Spleen (tissue), 7 donors: ENCODE data around the gene VTI1B.
A peak's percentile ranks its signal among the peaks of the same experiment; 100 is the strongest.

ENCODE experiments used
- POLR2A ChIP-seq, 3 donors: fragments of 450-650 bp; IDR thresholded peaks; one replicate each; pipeline ENCODE4 v1.5.1; 2017; ENCODE audit warnings: antibody characterized with exemption in 3 of 3, mild to moderate bottlenecking in 1 of 3
- POLR2AphosphoS5 ChIP-seq, 3 donors: sonication (generic); formaldehyde crosslinking; IDR thresholded peaks; one replicate each; pipeline ENCODE4 v1.5.1; 2017; ENCODE audit warnings: antibody characterized with exemption in 3 of 3
- TF ChIP-seq, protein P1 (sequence below), 11 experiments: fragments of 200-600 bp in 7 of 11; fragments of 450-650 bp in 4 of 11; sonication (generic) in 4 of 11; IDR thresholded peaks in 8 of 11; conservative IDR thresholded peaks in 3 of 11; 1 replicate in 7 of 11; 2 replicates in 4 of 11; pipeline versions ENCODE4 v1.4.0 to v1.8.0; 2016 to 2021; ENCODE audit warnings: antibody characterized with exemption in 11 of 11, inconsistent platforms in 4 of 11, mild to moderate bottlenecking in 1 of 11
- donor health status: DM: no; HTN: no; CAD: no; lungs with moderate emphysema.
- donor health status: DM: no; HTN: no; CAD: no.
- donor health status: DM: no; HTN: no; CAD: no.

DNA sequence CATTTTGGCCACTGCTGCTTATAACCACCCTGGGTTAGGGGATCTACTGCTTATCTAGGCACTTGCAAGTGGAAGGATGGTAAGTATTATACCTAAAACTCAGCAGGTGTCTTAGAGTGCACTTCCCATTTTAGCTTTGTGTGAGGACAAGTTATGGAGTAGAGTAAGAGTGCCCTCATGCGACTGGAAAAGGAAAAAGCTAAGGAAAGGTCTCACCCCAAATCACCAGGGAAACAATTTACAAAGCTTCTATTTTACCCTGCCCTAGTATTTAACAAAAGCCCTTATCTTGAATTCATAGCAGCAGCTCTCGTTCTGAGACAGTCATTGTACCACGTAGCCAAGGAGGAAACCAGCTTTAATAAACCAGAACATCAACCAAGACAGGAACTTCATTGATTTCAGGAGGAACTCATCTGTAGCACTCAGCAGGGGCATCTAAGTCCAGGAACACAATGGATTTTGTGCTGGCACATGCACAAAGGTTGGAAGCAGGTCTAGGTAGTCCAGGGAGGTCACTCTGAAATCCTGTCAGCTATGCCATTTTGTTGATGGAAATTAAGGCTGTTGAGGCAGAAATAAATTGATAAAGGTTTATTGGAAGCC lies 30.2 kb upstream of the VTI1B start:
- TF ChIP-seq, protein P1, sequence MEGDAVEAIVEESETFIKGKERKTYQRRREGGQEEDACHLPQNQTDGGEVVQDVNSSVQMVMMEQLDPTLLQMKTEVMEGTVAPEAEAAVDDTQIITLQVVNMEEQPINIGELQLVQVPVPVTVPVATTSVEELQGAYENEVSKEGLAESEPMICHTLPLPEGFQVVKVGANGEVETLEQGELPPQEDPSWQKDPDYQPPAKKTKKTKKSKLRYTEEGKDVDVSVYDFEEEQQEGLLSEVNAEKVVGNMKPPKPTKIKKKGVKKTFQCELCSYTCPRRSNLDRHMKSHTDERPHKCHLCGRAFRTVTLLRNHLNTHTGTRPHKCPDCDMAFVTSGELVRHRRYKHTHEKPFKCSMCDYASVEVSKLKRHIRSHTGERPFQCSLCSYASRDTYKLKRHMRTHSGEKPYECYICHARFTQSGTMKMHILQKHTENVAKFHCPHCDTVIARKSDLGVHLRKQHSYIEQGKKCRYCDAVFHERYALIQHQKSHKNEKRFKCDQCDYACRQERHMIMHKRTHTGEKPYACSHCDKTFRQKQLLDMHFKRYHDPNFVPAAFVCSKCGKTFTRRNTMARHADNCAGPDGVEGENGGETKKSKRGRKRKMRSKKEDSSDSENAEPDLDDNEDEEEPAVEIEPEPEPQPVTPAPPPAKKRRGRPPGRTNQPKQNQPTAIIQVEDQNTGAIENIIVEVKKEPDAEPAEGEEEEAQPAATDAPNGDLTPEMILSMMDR (IDR thresholded peaks at IDR 0.05 in 8 of 11, conservative IDR thresholded peaks at IDR 0.05 in 3 of 11): peak; percentile 40 to 75 (median 66)
- TF ChIP-seq POLR2AphosphoS5 (IDR thresholded peaks at IDR 0.05) (no peak), POLR2A (IDR thresholded peaks at IDR 0.05) (no peak)
